Erythroblast (primary cell): Measurements from ENCODE around the gene AMACR.

Experiments
- GATA1 ChIP-seq: IDR thresholded peaks from 2 replicates; pipeline ENCODE4 v1.6.1; 2011; ENCODE audit warnings: low read depth, mild to moderate bottlenecking, control low read depth, low read length, moderate library complexity
- POLR2A ChIP-seq: IDR thresholded peaks from 2 replicates; pipeline ENCODE4 v1.6.1; 2011; ENCODE audit warnings: mild to moderate bottlenecking, low read length

GRCh38 chr5:34012791-34013190 lies 4.9 kb upstream of the AMACR start:
- TF ChIP-seq POLR2A: no peak
- TF ChIP-seq GATA1: no peak
